K562 (cell line): ENCODE results near the gene PCDHGA12. TPM values are rescaled to one million over a fixed set of nuclear protein-coding genes. Genes with fewer than 3 reads are reported as not detected.
A peak's percentile ranks its signal among the peaks of the same experiment; 100 is the strongest.

Source experiments
- ATAC-seq: fragments of 200-7000 bp; cut with Tn5 transposase; 3 replicates; pipeline ENCODE4 v1.9.1; 2020; ENCODE audit warnings: moderate library complexity
- BruUV-seq: library from RNA; stranded (reverse); fragments of 400-500 nt; replicated peaks from 2 replicates; lab custom pipeline; 2021; lab: Mats Ljungman, UMichigan
- CTCF ChIA-PET: fragments of 300-600 bp; formaldehyde crosslinking; extraction: SDS; loops from one replicate; lab custom pipeline; 2021; ENCODE audit warnings: low intra/inter-chr PET ratio; lab: Yijun Ruan, JAX
- POLR2A ChIA-PET: fragments of 300-600, 350-650 bp; sonication (Branson Sonifier 250); formaldehyde crosslinking; extraction: SDS; loops from one replicate; lab custom pipeline; 2021; ENCODE audit warnings: antibody characterized with exemption, inconsistent platforms; lab: Yijun Ruan, JAX
- DNase-seq, 4 experiments: peaks; one replicate each; pipeline versions ENCODE4 v3.0.0 to v3.0.0-alpha.2; 2011 to 2018; ENCODE audit warnings: low spot score in 3 of 4, mixed read lengths in 3 of 4; ENCODE audit errors: extremely low read depth in 1 of 4
- FAIRE-seq: peaks from 2 replicates; lab custom pipeline; 2011; peaks lifted over from hg19 to GRCh38; lab: Jason Lieb, UNC
- H2AFZ ChIP-seq: 2 replicates; pipeline ENCODE4 v1.6.0; 2011; ENCODE audit warnings: low read depth, low read length, control low read depth, inconsistent platforms
- H3K27ac ChIP-seq: fragments of 200-600 bp; 3 replicates; pipeline ENCODE4 v1.8.0; 2011; ENCODE audit warnings: low read depth, mild to moderate bottlenecking, control low read depth, inconsistent platforms, low read length, moderate library complexity, mixed read lengths; ENCODE audit errors: extremely low read depth
- H3K27me3 ChIP-seq, 2 experiments: fragments of 300-600 bp in 1 of 2; 2 replicates in 1 of 2; 3 replicates in 1 of 2; pipeline versions ENCODE4 v1.6.0 to v1.8.0; 2011; ENCODE audit warnings: inconsistent platforms in 2 of 2, low read length in 2 of 2, mild to moderate bottlenecking in 1 of 2, mixed read lengths in 1 of 2, moderate library complexity in 1 of 2; ENCODE audit not compliant: control insufficient read depth in 2 of 2, insufficient read depth in 2 of 2
- H3K36me3 ChIP-seq: fragments of 300-600 bp; 3 replicates; pipeline ENCODE4 v1.8.0; 2011; ENCODE audit warnings: mild to moderate bottlenecking, low read length, inconsistent platforms; ENCODE audit not compliant: control insufficient read depth, insufficient read depth
- H3K4me1 ChIP-seq, 2 experiments: fragments of 200-600 bp in 1 of 2; replicated peaks in 1 of 2; 2 replicates in 1 of 2; 3 replicates in 1 of 2; pipeline versions ENCODE4 v1.5.1 to v1.8.0; 2011; ENCODE audit warnings: inconsistent platforms in 2 of 2, low read length in 2 of 2, mild to moderate bottlenecking in 1 of 2, mixed read lengths in 1 of 2, moderate library complexity in 1 of 2; ENCODE audit not compliant: control insufficient read depth in 2 of 2, insufficient read depth in 2 of 2
- H3K4me2 ChIP-seq: 2 replicates; pipeline ENCODE4 v1.6.1; 2011; ENCODE audit warnings: low read length, control low read depth, inconsistent platforms, mixed read lengths; ENCODE audit not compliant: insufficient read depth
- H3K4me3 ChIP-seq: fragments of 200-600 bp; sonication (generic), shearing (Covaris generic); 2 replicates; pipeline ENCODE4 v1.5.1; 2016; ENCODE audit warnings: control low read depth, inconsistent platforms
- H3K79me2 ChIP-seq: fragments of 200-600 bp; 3 replicates; pipeline ENCODE4 v1.8.0; 2011; ENCODE audit warnings: low read length, inconsistent platforms; ENCODE audit not compliant: control insufficient read depth, insufficient read depth
- H3K9ac ChIP-seq, 2 experiments: 2 replicates each; pipeline versions ENCODE4 v1.6.0 to v1.6.1; 2011; ENCODE audit warnings: low read depth in 2 of 2, low read length in 2 of 2, control low read depth in 1 of 2, inconsistent platforms in 1 of 2, mild to moderate bottlenecking in 1 of 2, mixed read lengths in 1 of 2; ENCODE audit not compliant: insufficient read depth in 1 of 2
- H3K9me1 ChIP-seq: one replicate; pipeline ENCODE4 v1.6.0; 2011; ENCODE audit warnings: inconsistent platforms, mild to moderate bottlenecking, low read length, moderate library complexity; ENCODE audit not compliant: control insufficient read depth, insufficient read depth
- H3K9me3 ChIP-seq: replicated peaks from 2 replicates; pipeline ENCODE4 v1.5.1; 2011; ENCODE audit warnings: low read depth, low read length, inconsistent platforms; ENCODE audit not compliant: control insufficient read depth, insufficient read depth
- H4K20me1 ChIP-seq: replicated peaks from 2 replicates; pipeline ENCODE4 v1.6.1; 2011; ENCODE audit warnings: low read length, inconsistent platforms, mixed read lengths; ENCODE audit not compliant: control insufficient read depth, insufficient read depth
- ARID1B ChIP-seq: fragments of 450-650 bp; IDR thresholded peaks from 2 replicates; pipeline ENCODE4 v1.6.1; 2016; ENCODE audit warnings: antibody characterized with exemption, mild to moderate bottlenecking, inconsistent platforms
- SMC3 ChIP-seq: conservative IDR thresholded peaks from 2 replicates; pipeline ENCODE4 v1.6.1; 2011; ENCODE audit warnings: low read depth, low read length, improper control_type of control experiment; ENCODE audit not compliant: insufficient read depth
- WGBS: fragments of 100-300 bp; shearing (Covaris generic); methylation state at CpG from one replicate; pipeline ENCODE4 v1.1.6; 2016; ENCODE audit warnings: low coverage, mixed read lengths; ENCODE audit not compliant: insufficient coverage; ENCODE audit errors: missing lambda C conversion rate; 5-methylcytosine and 5-hydroxymethylcytosine counted together
- in situ Hi-C: fragments of 300-500 bp; cut with MboI; formaldehyde crosslinking; loops from 4 replicates; pipeline ENCODE4 v1.15.0; 2018; ENCODE audit warnings: inconsistent platforms, mixed read lengths
- intact Hi-C: fragments of 100-400 bp; cut with micrococcal nuclease; formaldehyde crosslinking; loops from 2 replicates; pipeline ENCODE4 v1.14.2; 2022
- polyA plus RNA-seq, 8 experiments: library from polyadenylated mRNA; depleted of rRNA in 4 of 8; stranded (reverse) in 5 of 8; unstranded in 3 of 8; fragments of >200 nt; fragmentation: Nextera tagmentation in 2 of 8; fragmentation: Illumina TruSeq in 1 of 8; extraction: Ambion mirVana in 2 of 8; extraction: Trizol in 1 of 8; gene quantifications; 2 replicates each; pipeline versions ENCODE4 v1.2.1 to v1.2.3, GENCODE V29; 2011 to 2014; ENCODE audit warnings: inconsistent platforms in 1 of 8, missing spikeins in 1 of 8
- total RNA-seq, 7 experiments: library from RNA; depleted of rRNA in 6 of 7; stranded (reverse); fragments of >200 nt in 6 of 7; fragmentation: Illumina TruSeq in 2 of 7; extraction: Trizol in 2 of 7; gene quantifications; 2 replicates each; pipeline versions ENCODE4 v1.2.1 to v1.2.3, GENCODE V29; 2011 to 2021; ENCODE audit warnings: low replicate concordance in 1 of 7
- TF ChIP-seq, protein P1 (sequence below): fragments of 200-600 bp; sonication (generic); IDR thresholded peaks from one replicate; pipeline ENCODE4 v1.6.1; 2012; ENCODE audit warnings: mild to moderate bottlenecking, low read depth, low read length, inconsistent platforms
- TF ChIP-seq, protein P2 (sequence below): fragments of 200-800 bp; sonication (Bioruptor generic); IDR thresholded peaks from 2 replicates; pipeline ENCODE4 v1.6.1; 2017; ENCODE audit warnings: missing genetic modification characterization, missing compliant biosample characterization

Gene PCDHGA12
- total and polyA plus RNA-seq, 9 of the 15 experiments (the other 6 are each of a cell fraction or from before 2014, with no cell fraction given): 0.03 TPM; not detected in 8

DNA sequence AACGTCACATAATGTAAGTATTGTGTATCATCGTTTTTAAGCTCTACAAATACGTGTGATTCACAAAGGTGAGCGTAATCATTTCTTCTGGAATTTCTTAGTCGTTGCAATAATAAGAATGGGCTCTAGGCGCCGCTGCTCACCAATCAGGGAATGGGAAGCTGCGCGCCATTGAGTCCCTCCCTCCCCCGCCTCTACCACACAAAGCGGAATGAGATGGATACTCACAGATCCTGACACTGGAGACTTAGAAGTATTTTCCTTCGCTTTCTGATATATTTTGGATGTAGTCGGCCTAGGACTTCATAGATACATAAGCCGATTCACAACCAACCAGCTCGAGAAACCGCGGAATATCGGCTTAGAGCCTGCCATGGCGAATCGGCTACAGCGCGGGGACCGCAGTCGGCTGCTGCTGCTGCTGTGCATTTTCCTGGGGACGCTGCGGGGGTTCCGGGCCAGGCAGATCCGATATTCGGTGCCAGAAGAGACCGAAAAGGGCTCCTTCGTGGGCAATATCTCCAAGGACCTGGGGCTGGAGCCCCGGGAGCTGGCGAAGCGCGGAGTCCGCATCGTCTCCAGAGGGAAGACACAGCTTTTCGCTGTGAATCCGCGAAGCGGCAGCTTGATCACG is 9.3 kb upstream of the PCDHGA12 start, which contains the start of gene PCDHGA11:
TSS of gene PCDHGA11 (plus strand) at position 197 of the 634 bp plus-strand sequence. CDS start at position 374, 177 bp downstream.
- WGBS: 30% methylated on average over 40 of the region's 42 CpGs
- POLR2A ChIA-PET: interaction anchor here (0.6 to 1.5 kb wide), 3 partner anchors 8 to 535 kb away, joined by 3 to 7 read pairs (median 5); partner anchors contain the start of gene PCDHGA10
- ATAC-seq: peak; percentile 83
- TF ChIP-seq ARID1B: no peak
- TF ChIP-seq, protein P1, sequence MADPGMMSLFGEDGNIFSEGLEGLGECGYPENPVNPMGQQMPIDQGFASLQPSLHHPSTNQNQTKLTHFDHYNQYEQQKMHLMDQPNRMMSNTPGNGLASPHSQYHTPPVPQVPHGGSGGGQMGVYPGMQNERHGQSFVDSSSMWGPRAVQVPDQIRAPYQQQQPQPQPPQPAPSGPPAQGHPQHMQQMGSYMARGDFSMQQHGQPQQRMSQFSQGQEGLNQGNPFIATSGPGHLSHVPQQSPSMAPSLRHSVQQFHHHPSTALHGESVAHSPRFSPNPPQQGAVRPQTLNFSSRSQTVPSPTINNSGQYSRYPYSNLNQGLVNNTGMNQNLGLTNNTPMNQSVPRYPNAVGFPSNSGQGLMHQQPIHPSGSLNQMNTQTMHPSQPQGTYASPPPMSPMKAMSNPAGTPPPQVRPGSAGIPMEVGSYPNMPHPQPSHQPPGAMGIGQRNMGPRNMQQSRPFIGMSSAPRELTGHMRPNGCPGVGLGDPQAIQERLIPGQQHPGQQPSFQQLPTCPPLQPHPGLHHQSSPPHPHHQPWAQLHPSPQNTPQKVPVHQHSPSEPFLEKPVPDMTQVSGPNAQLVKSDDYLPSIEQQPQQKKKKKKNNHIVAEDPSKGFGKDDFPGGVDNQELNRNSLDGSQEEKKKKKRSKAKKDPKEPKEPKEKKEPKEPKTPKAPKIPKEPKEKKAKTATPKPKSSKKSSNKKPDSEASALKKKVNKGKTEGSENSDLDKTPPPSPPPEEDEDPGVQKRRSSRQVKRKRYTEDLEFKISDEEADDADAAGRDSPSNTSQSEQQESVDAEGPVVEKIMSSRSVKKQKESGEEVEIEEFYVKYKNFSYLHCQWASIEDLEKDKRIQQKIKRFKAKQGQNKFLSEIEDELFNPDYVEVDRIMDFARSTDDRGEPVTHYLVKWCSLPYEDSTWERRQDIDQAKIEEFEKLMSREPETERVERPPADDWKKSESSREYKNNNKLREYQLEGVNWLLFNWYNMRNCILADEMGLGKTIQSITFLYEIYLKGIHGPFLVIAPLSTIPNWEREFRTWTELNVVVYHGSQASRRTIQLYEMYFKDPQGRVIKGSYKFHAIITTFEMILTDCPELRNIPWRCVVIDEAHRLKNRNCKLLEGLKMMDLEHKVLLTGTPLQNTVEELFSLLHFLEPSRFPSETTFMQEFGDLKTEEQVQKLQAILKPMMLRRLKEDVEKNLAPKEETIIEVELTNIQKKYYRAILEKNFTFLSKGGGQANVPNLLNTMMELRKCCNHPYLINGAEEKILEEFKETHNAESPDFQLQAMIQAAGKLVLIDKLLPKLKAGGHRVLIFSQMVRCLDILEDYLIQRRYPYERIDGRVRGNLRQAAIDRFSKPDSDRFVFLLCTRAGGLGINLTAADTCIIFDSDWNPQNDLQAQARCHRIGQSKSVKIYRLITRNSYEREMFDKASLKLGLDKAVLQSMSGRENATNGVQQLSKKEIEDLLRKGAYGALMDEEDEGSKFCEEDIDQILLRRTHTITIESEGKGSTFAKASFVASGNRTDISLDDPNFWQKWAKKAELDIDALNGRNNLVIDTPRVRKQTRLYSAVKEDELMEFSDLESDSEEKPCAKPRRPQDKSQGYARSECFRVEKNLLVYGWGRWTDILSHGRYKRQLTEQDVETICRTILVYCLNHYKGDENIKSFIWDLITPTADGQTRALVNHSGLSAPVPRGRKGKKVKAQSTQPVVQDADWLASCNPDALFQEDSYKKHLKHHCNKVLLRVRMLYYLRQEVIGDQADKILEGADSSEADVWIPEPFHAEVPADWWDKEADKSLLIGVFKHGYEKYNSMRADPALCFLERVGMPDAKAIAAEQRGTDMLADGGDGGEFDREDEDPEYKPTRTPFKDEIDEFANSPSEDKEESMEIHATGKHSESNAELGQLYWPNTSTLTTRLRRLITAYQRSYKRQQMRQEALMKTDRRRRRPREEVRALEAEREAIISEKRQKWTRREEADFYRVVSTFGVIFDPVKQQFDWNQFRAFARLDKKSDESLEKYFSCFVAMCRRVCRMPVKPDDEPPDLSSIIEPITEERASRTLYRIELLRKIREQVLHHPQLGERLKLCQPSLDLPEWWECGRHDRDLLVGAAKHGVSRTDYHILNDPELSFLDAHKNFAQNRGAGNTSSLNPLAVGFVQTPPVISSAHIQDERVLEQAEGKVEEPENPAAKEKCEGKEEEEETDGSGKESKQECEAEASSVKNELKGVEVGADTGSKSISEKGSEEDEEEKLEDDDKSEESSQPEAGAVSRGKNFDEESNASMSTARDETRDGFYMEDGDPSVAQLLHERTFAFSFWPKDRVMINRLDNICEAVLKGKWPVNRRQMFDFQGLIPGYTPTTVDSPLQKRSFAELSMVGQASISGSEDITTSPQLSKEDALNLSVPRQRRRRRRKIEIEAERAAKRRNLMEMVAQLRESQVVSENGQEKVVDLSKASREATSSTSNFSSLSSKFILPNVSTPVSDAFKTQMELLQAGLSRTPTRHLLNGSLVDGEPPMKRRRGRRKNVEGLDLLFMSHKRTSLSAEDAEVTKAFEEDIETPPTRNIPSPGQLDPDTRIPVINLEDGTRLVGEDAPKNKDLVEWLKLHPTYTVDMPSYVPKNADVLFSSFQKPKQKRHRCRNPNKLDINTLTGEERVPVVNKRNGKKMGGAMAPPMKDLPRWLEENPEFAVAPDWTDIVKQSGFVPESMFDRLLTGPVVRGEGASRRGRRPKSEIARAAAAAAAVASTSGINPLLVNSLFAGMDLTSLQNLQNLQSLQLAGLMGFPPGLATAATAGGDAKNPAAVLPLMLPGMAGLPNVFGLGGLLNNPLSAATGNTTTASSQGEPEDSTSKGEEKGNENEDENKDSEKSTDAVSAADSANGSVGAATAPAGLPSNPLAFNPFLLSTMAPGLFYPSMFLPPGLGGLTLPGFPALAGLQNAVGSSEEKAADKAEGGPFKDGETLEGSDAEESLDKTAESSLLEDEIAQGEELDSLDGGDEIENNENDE: no peak
- TF ChIP-seq SMC3: 0 out of 2 replicates have a peak, but pooled peaks have one; percentile 14
- TF ChIP-seq, protein P2, sequence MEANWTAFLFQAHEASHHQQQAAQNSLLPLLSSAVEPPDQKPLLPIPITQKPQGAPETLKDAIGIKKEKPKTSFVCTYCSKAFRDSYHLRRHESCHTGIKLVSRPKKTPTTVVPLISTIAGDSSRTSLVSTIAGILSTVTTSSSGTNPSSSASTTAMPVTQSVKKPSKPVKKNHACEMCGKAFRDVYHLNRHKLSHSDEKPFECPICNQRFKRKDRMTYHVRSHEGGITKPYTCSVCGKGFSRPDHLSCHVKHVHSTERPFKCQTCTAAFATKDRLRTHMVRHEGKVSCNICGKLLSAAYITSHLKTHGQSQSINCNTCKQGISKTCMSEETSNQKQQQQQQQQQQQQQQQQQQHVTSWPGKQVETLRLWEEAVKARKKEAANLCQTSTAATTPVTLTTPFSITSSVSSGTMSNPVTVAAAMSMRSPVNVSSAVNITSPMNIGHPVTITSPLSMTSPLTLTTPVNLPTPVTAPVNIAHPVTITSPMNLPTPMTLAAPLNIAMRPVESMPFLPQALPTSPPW (CRISPR knock-in tag): peak; percentile 11; the same call in 1 of the 2 replicates

More for the DNA sequence above, 9.3 kb upstream of the PCDHGA12 start, which contains the start of gene PCDHGA11:
- 0 out of 2 replicates have a peak, but pooled peaks cover 1% of the 10 kb centered on the region for H3K9me3 ChIP-seq
- peak; percentile 57 to 61 (median 59) for DNase-seq
- no peak within 1 kb of the TSS for H3K27ac ChIP-seq
- H3K9ac ChIP-seq: no peak within 1 kb of the TSS
- intact Hi-C loops: loop anchor here (2.0 to 5.0 kb wide), 2 partner anchors 91 to 138 kb away; no protein-coding TSS in a partner anchor
- H3K4me3 ChIP-seq: peak within 1 kb of the TSS; percentile 17; the same call in 1 of the 2 replicates
- H3K27me3 ChIP-seq: peaks cover 0 to 37% of the 10 kb centered on the region in 2 experiments; a peak in 3 of 5 replicates
- FAIRE-seq: peak; percentile 79
- in situ Hi-C loops: loop anchor here (5.0 kb wide), 2 partner anchors 101 to 141 kb away; no protein-coding TSS in a partner anchor
- H3K4me1 ChIP-seq: peaks cover 0 to 23% of the 10 kb centered on the region in 2 experiments; a peak in 2 of 5 replicates
- H3K4me2 ChIP-seq: peak within 1 kb of the TSS; percentile 52
- no peaks in the 10 kb centered on the region for H3K9me1 ChIP-seq
- H2AFZ ChIP-seq: peak within 1 kb of the TSS; percentile 27; the same call in 1 of the 2 replicates
- no TSS peak for BruUV-seq
- H3K36me3 ChIP-seq: no peaks in the 10 kb centered on the region
- no peaks in the 10 kb centered on the region for H4K20me1 ChIP-seq
- CTCF ChIA-PET: interaction anchor here (0.6 to 2.0 kb wide), 8 partner anchors 9 to 519 kb away, joined by 3 to 6 read pairs (median 3); partner anchors contain the start of gene PCDHGA12
- no peaks in the 10 kb centered on the region for H3K79me2 ChIP-seq
